Measurements from ENCODE around the gene GPATCH4.
A peak's percentile ranks its signal among the peaks of the same experiment; 100 is the strongest.

GRCh38 chr1:156571919-156572662 is 29.2 kb downstream of the GPATCH4 start, which contains the start of gene IQGAP3:
- TF ChIP-seq CTCF (IDR thresholded peaks at IDR 0.05): no peak
- no peak for TF ChIP-seq EP300 (IDR thresholded peaks at IDR 0.05; ENCODE audit: low read depth)
- no peak for TF ChIP-seq POLR2A (IDR thresholded peaks at IDR 0.05)
- peak; percentile 37 to 52 (median 49) for TF ChIP-seq POLR2AphosphoS5 (IDR thresholded peaks at IDR 0.05)

Data from transverse colon (tissue), 4 donors.